ENCODE results near the gene PPP1R17.

Gene PPP1R17

DNA sequence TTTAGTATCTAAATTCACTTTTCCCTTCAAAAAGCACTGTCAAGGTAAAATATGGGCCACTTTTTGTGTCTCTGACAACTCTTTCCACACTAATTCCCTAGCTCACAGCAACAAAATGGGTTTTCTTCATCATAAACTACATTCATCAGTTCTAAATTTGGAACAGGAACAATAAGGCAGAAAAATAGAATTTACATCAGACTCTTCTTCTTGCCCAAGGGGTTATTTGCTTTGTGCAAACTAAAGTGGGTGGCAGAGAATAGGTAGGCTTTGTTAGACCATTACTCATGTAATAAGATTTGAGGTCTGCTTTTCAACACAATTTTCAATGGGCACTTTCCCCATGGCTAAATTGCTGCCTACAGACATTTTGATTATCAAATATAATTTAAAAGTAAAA is 17.6 kb upstream of the PPP1R17 start:
- peaks cover 0 to 4% of the 10 kb centered on the region in 2 donors for H3K9me3 ChIP-seq (ENCODE audit: control insufficient read depth in 1 of 2, low read length in 2 of 2)
- no peak overlapping the region for H3K27ac ChIP-seq (ENCODE audit: low read length)
- H3K4me3 ChIP-seq (ENCODE audit: low read depth in 1 of 2, low read length in 2 of 2), result no peak overlapping the region
- H3K4me1 ChIP-seq (ENCODE audit: control insufficient read depth in 1 of 2, insufficient read depth in 2 of 2, low read length in 2 of 2), result no peaks in the 10 kb centered on the region
- no peaks in the 10 kb centered on the region for H3K27me3 ChIP-seq (ENCODE audit: low read depth, low read length)
- H3K36me3 ChIP-seq (ENCODE audit: control insufficient read depth in 1 of 2, insufficient read depth in 2 of 2, low read length in 2 of 2), result no peaks in the 10 kb centered on the region

DNA sequence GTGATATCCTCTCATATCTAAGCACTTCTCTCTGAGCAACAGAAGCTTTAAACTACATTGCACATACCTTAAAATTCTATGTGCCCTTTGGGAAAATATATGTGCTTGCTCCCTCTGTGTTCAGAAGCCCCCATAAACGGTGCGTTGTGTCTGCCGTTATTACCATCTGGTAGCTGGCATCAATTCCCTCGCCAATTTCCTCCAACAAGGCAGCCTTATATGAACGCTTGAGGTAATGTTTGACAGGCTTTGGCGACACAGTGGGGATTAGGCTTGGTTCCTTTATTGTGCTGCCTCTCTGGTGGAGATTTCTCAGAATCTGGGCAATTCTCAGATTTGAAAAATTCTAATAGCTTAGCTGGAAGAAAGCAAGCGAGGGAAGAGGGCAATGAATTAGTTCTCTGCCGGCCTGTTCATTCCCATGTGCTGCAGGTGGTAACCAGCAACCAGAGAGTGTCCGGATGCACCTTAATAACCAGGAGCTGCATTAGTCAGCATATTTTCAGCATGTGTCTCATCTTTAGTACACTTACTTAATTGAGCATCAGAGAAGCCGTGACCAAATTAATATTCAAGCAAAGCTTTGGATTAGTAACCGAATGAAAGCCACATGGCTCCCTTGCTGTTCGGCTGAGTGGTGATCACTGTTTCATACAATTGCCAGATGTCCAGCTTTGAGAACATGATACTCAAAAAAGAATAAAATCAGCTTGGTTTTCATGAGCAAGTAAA is 7.3 kb upstream of the PPP1R17 start:
- Histone ChIP-seq H3K36me3 (ENCODE audit: control insufficient read depth in 1 of 2, insufficient read depth in 2 of 2, low read length in 2 of 2) (no peaks in the 10 kb centered on the region), H3K4me1 (ENCODE audit: control insufficient read depth in 1 of 2, insufficient read depth in 2 of 2, low read length in 2 of 2) (no peaks in the 10 kb centered on the region), H3K27ac (ENCODE audit: low read length) (no peak overlapping the region), H3K9me3 (ENCODE audit: control insufficient read depth in 1 of 2, low read length in 2 of 2) (no peaks in the 10 kb centered on the region), H3K4me3 (ENCODE audit: low read depth in 1 of 2, low read length in 2 of 2) (no peak overlapping the region), H3K27me3 (ENCODE audit: low read depth, low read length) (no peaks in the 10 kb centered on the region)

DNA sequence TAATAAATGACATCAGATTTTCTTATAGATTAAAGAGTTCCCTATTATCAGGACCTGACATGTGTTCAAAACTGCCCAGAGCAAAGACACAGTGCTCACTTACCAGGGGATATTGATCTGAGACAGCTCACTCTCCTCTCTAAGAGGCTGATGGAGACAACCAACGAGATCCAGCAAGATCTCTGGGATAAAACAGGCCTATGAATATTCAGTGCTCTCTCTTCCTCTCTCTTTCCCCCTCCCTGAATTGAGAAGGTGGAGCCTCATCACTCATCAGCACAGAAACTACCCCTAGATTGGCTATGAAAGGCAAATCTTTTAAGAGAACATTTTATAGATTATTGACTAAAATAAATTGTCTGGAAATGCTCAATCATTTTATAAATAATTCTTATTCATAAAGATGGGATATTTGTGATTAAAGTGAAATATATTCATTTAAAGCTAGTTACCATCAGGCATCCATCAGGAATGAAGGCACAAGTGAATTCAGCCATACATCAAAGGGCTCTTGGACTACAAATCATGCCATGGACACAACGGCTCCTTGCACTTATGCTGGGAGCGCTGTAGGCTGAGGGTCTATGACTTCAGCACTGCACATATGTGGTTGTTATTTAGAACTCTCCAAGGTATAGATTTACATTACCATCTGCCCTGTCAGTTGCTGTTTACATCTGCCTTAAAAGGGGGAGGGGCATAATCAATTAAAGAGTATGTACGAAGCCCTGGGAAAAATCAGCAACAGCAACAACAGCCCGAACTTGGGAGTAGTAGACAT is 3.4 kb upstream of the PPP1R17 start:
- H3K27me3 ChIP-seq (ENCODE audit: low read depth, low read length), result no peaks in the 10 kb centered on the region
- H3K4me3 ChIP-seq (ENCODE audit: low read depth in 1 of 2, low read length in 2 of 2), result no peak overlapping the region
- H3K9me3 ChIP-seq (ENCODE audit: control insufficient read depth in 1 of 2, low read length in 2 of 2), result no peaks in the 10 kb centered on the region

DNA sequence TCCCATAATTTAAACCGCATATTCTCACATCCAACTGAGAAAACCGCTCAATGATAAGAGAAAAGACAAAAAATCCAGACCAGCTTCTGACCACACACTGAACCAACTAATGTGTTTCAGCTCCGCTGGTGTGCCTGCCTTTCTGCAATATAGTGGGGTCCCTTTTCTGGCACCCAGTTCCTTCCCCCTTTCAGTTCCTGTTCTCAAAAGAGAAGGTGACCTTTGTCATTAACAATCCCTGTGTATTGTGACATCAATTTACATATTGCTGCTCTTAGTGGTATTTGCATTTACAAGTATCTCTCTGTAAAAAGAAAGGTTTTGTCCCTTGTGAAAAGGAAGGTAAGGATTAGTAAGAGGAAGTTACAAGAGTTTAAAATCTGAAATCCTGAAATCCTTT is 1.4 kb downstream of the PPP1R17 start:
- Histone ChIP-seq H3K36me3 (ENCODE audit: control insufficient read depth in 1 of 2, insufficient read depth in 2 of 2, low read length in 2 of 2) (no peaks in the 10 kb centered on the region), H3K4me3 (ENCODE audit: low read depth in 1 of 2, low read length in 2 of 2) (no peak overlapping the region), H3K27me3 (ENCODE audit: low read depth, low read length) (no peaks in the 10 kb centered on the region), H3K9me3 (ENCODE audit: control insufficient read depth in 1 of 2, low read length in 2 of 2) (no peaks in the 10 kb centered on the region), H3K4me1 (ENCODE audit: control insufficient read depth in 1 of 2, insufficient read depth in 2 of 2, low read length in 2 of 2) (no peaks in the 10 kb centered on the region), H3K27ac (ENCODE audit: low read length) (no peak overlapping the region)

More for the DNA sequence above, 3.4 kb upstream of the PPP1R17 start:
- Histone ChIP-seq H3K27ac (ENCODE audit: low read length) (no peak overlapping the region), H3K4me1 (ENCODE audit: control insufficient read depth in 1 of 2, insufficient read depth in 2 of 2, low read length in 2 of 2) (no peaks in the 10 kb centered on the region), H3K36me3 (ENCODE audit: control insufficient read depth in 1 of 2, insufficient read depth in 2 of 2, low read length in 2 of 2) (no peaks in the 10 kb centered on the region)

DNA sequence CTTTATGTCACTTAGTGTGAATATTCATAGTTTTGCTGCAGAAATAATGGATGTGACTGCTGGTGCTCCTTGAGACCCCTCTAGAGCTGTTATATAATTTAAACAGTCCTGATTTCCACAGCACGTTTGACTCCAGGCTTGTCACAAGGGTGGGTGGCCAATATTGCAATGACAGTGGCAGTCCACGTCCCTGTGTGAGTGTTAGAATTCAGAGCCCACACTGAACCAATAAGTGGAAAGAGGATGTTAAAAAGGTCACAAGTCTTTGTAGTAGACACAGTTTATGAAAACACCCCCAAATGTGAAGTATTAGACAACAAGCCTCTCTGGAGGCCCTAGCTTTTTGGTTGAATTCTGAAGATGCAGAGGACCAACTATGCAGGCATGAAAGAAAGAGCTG is 2.0 kb downstream of the PPP1R17 start:
- Histone ChIP-seq H3K4me3 (ENCODE audit: low read depth in 1 of 2, low read length in 2 of 2) (no peak overlapping the region), H3K4me1 (ENCODE audit: control insufficient read depth in 1 of 2, insufficient read depth in 2 of 2, low read length in 2 of 2) (no peaks in the 10 kb centered on the region), H3K27me3 (ENCODE audit: low read depth, low read length) (no peaks in the 10 kb centered on the region), H3K9me3 (ENCODE audit: control insufficient read depth in 1 of 2, low read length in 2 of 2) (no peaks in the 10 kb centered on the region), H3K36me3 (ENCODE audit: control insufficient read depth in 1 of 2, insufficient read depth in 2 of 2, low read length in 2 of 2) (no peaks in the 10 kb centered on the region), H3K27ac (ENCODE audit: low read length) (no peak overlapping the region)

DNA sequence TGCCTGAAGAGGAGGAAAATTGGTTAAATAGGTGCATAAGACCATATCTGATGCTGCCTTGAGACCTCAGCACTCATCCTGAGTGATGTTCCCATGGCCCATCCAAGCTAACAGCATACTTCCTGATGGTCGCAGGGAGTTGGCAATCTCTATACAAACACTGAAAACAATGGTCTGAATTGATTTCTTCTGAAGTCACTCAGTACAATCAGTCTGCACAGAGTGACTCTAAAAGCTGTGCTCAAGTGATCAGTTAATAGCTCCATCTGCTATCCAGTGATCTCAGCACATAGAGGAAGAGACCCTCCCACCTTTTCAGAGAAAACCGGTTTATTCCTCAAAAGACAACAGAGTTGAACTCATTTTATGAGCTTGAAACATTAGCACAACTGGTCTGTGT is 3.9 kb downstream of the PPP1R17 start:
- H3K27me3 ChIP-seq (ENCODE audit: low read depth, low read length), result no peaks in the 10 kb centered on the region
- no peaks in the 10 kb centered on the region for H3K9me3 ChIP-seq (ENCODE audit: control insufficient read depth in 1 of 2, low read length in 2 of 2)
- H3K4me3 ChIP-seq (ENCODE audit: low read depth in 1 of 2, low read length in 2 of 2), result no peak overlapping the region
- H3K4me1 ChIP-seq (ENCODE audit: control insufficient read depth in 1 of 2, insufficient read depth in 2 of 2, low read length in 2 of 2), result no peaks in the 10 kb centered on the region
- no peaks in the 10 kb centered on the region for H3K36me3 ChIP-seq (ENCODE audit: control insufficient read depth in 1 of 2, insufficient read depth in 2 of 2, low read length in 2 of 2)
- H3K27ac ChIP-seq (ENCODE audit: low read length), result no peak overlapping the region

DNA sequence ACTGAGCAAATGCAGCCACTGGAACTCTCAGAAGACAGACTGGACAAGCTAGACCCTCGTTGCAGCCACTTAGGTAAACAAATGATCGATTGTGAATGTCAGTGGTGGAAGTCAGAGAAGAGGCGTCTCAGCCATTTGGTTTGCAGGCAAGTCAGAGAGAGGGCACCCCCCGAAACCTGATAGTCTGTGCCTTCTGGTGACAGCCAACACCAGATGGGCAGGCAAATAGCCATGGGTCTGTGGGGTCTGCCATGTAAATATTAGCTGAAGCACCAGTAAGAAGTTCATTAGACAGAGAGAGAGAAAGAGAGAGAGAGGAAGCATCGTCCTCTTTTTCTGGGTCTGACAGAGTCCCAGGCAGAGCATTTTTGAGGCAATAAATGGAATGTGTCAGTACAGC is 5.4 kb downstream of the PPP1R17 start:
- Histone ChIP-seq H3K27me3 (ENCODE audit: low read depth, low read length) (no peaks in the 10 kb centered on the region), H3K27ac (ENCODE audit: low read length) (no peak overlapping the region), H3K9me3 (ENCODE audit: control insufficient read depth in 1 of 2, low read length in 2 of 2) (no peaks in the 10 kb centered on the region), H3K4me1 (ENCODE audit: control insufficient read depth in 1 of 2, insufficient read depth in 2 of 2, low read length in 2 of 2) (no peaks in the 10 kb centered on the region), H3K4me3 (ENCODE audit: low read depth in 1 of 2, low read length in 2 of 2) (no peak overlapping the region), H3K36me3 (ENCODE audit: control insufficient read depth in 1 of 2, insufficient read depth in 2 of 2, low read length in 2 of 2) (no peaks in the 10 kb centered on the region)

DNA sequence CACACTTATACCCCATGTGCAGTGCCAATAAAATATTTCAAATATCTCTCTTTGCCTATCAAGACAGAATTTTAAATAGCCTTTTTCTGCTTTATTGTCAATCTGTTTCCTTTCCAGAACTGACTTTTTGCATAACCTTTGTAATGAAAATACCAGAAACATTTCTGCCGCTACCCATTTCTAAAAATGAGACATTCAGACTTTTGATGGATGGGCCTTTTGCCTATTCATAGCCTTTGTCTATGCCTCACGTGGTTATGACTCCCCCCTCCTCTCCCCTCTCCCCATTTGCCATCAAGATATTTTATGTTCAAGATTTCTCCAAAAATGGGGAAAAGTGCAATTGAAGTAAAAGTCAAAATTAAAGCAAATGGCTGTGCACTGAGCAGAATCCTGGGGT is 5.9 kb downstream of the PPP1R17 start:
- no peaks in the 10 kb centered on the region for H3K27me3 ChIP-seq (ENCODE audit: low read depth, low read length)
- no peaks in the 10 kb centered on the region for H3K36me3 ChIP-seq (ENCODE audit: control insufficient read depth in 1 of 2, insufficient read depth in 2 of 2, low read length in 2 of 2)
- no peaks in the 10 kb centered on the region for H3K4me1 ChIP-seq (ENCODE audit: control insufficient read depth in 1 of 2, insufficient read depth in 2 of 2, low read length in 2 of 2)
- H3K9me3 ChIP-seq (ENCODE audit: control insufficient read depth in 1 of 2, low read length in 2 of 2), result no peaks in the 10 kb centered on the region
- no peak overlapping the region for H3K4me3 ChIP-seq (ENCODE audit: low read depth in 1 of 2, low read length in 2 of 2)
- no peak overlapping the region for H3K27ac ChIP-seq (ENCODE audit: low read length)

DNA sequence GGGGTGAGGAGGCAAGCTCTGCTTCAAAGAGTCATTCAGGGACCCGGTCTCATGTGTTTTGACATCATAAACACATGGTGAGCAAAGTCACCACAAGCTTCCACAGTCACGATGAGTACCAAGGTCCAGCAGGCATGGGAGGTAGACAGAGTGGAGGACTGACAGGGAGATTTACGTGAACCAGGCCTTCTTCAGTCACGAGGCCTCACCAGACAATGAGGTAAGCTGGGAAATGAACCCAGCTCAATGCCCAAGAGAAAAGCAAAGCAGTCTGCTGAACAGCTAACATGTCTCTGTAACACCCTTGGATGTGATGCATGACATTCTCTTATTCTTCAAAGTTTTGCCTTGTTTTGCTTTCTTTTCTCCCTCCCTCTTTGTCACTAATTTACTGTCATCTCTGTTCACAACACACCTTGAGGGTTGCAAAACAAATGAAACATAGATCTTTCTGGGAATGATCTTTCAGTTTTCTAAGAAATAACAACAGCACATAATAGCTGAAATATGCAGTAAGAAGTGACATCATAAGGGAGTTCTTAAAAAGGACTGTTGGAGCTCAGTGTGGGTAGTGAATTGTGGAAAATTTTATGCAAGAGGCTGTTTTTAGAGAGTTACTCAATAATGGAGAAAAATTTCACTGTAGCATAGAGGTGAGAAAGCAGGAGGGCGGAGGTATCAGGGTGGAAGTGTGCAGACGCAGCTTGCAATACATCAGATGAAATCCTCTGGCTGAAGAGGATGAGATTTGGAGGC is 9.0 kb downstream of the PPP1R17 start:
- no peaks in the 10 kb centered on the region for H3K9me3 ChIP-seq (ENCODE audit: control insufficient read depth in 1 of 2, low read length in 2 of 2)
- H3K4me3 ChIP-seq (ENCODE audit: low read depth in 1 of 2, low read length in 2 of 2), result no peak overlapping the region
- no peaks in the 10 kb centered on the region for H3K27me3 ChIP-seq (ENCODE audit: low read depth, low read length)
- H3K4me1 ChIP-seq (ENCODE audit: control insufficient read depth in 1 of 2, insufficient read depth in 2 of 2, low read length in 2 of 2), result no peaks in the 10 kb centered on the region
- no peak overlapping the region for H3K27ac ChIP-seq (ENCODE audit: low read length)
- H3K36me3 ChIP-seq (ENCODE audit: control insufficient read depth in 1 of 2, insufficient read depth in 2 of 2, low read length in 2 of 2), result no peaks in the 10 kb centered on the region

DNA sequence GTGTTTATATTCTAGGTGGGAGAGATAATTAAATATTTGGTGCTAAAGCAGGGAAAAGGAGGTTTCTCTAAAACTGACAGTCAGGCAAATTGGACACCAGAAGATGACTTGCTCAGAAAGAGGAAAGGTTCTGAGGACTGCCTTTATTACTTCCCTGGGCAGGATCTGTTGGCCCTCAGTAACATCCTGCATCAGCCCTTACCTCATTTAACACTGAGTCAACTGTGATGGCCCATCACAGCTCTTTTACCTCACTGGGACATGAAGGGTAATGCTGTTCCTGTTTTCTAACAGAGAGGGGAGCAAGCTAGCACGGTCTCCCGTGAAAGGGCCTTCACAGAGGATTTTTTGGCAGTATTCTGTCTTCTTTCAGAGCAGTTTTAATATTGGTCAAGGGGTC is 12.0 kb downstream of the PPP1R17 start:
- Histone ChIP-seq H3K9me3 (ENCODE audit: control insufficient read depth in 1 of 2, low read length in 2 of 2) (no peaks in the 10 kb centered on the region), H3K4me1 (ENCODE audit: control insufficient read depth in 1 of 2, insufficient read depth in 2 of 2, low read length in 2 of 2) (no peaks in the 10 kb centered on the region), H3K4me3 (ENCODE audit: low read depth in 1 of 2, low read length in 2 of 2) (no peak overlapping the region), H3K27me3 (ENCODE audit: low read depth, low read length) (no peaks in the 10 kb centered on the region), H3K27ac (ENCODE audit: low read length) (no peak overlapping the region), H3K36me3 (ENCODE audit: control insufficient read depth in 1 of 2, insufficient read depth in 2 of 2, low read length in 2 of 2) (no peaks in the 10 kb centered on the region)

DNA sequence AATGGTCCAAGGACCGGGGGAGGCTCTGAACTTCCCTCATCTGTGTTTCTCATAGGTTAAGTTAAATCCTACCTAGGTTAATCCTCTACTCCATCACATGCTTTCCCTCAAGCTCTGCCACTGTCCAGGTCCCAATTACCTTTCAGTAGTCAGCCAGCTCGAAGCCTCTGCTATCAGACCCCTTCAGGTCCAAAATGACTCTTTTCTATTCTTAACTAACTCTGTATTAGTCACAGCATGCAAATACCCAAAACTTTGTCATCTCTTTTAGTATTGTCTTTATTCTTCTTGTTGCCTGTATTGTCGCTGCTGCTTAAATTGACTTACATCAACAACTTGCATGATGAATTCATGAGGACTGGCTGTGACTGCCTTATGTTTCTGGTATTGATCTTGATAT is 15.3 kb downstream of the PPP1R17 start:
- Histone ChIP-seq H3K9me3 (ENCODE audit: control insufficient read depth in 1 of 2, low read length in 2 of 2) (no peaks in the 10 kb centered on the region), H3K36me3 (ENCODE audit: control insufficient read depth in 1 of 2, insufficient read depth in 2 of 2, low read length in 2 of 2) (no peaks in the 10 kb centered on the region), H3K4me1 (ENCODE audit: control insufficient read depth in 1 of 2, insufficient read depth in 2 of 2, low read length in 2 of 2) (no peaks in the 10 kb centered on the region), H3K27ac (ENCODE audit: low read length) (no peak overlapping the region), H3K4me3 (ENCODE audit: low read depth in 1 of 2, low read length in 2 of 2) (no peak overlapping the region), H3K27me3 (ENCODE audit: low read depth, low read length) (no peaks in the 10 kb centered on the region)

Data from muscle layer of duodenum (tissue), 2 donors.